Skin epidermis (tissue), 12 donors: ENCODE results near the gene CTSE.

Source experiments
- H3K27ac ChIP-seq, 21 experiments: fragments of 200-600 bp; sonication (generic) in 11 of 21; one replicate each; pipeline ENCODE4 v1.5.0; 2020; ENCODE audit warnings: mild to moderate bottlenecking in 3 of 21, inconsistent platforms in 2 of 21, moderate library complexity in 2 of 21
- H3K4me3 ChIP-seq, 7 experiments: fragments of 200-600 bp; sonication (generic) in 2 of 7; one replicate each; pipeline ENCODE4 v1.5.0; 2020; ENCODE audit warnings: inconsistent platforms in 2 of 7, mild to moderate bottlenecking in 2 of 7, moderate library complexity in 1 of 7

The CTSE gene

GRCh38 chr1:206021626-206022365 lies 1.9 kb downstream of the CTSE start:
- no peak overlapping the region for H3K27ac ChIP-seq

GRCh38 chr1:206021008-206021625 lies 2.6 kb downstream of the CTSE start:
- Histone ChIP-seq H3K4me3 (no peak overlapping the region), H3K27ac (no peak overlapping the region)

More at GRCh38 chr1:206021626-206022365, 1.9 kb downstream of the CTSE start:
- H3K4me3 ChIP-seq = no peak overlapping the region

GRCh38 chr1:206020393-206021007 lies 3.2 kb downstream of the CTSE start:
- no peak overlapping the region for H3K27ac ChIP-seq
- H3K4me3 ChIP-seq = no peak overlapping the region

GRCh38 chr1:206015071-206015470 lies 8.6 kb downstream of the CTSE start:
- Histone ChIP-seq H3K27ac (peak overlapping the region in 2 of 21 experiments; percentile 21 to 37), H3K4me3 (no peak overlapping the region)

GRCh38 chr1:206014601-206015000 lies 9.1 kb downstream of the CTSE start:
- Histone ChIP-seq H3K27ac (peak overlapping the region in 2 of 21 experiments; percentile 21 to 37), H3K4me3 (no peak overlapping the region)

- Histone ChIP-seq H3K27ac (peak overlapping the region in 4 of 21 experiments; percentile 31 to 75 (median 48)), H3K4me3 (no peak overlapping the region)
Measured at GRCh38 chr1:206013026-206013795, 10.5 kb downstream of the CTSE start.

GRCh38 chr1:206012086-206012859 lies 11.4 kb downstream of the CTSE start:
- no peak overlapping the region for H3K4me3 ChIP-seq

GRCh38 chr1:206011057-206011456 lies 12.6 kb downstream of the CTSE start:
- H3K4me3 ChIP-seq = no peak overlapping the region
- peak overlapping the region in 5 of 21 experiments; percentile 8 to 59 (median 26) for H3K27ac ChIP-seq

More at GRCh38 chr1:206012086-206012859, 11.4 kb downstream of the CTSE start:
- H3K27ac ChIP-seq = peak overlapping the region in 5 of 21 experiments; percentile 38 to 75 (median 59)

- Histone ChIP-seq H3K4me3 (no peak overlapping the region), H3K27ac (no peak overlapping the region)
Measured at GRCh38 chr1:206010060-206010459, 13.6 kb downstream of the CTSE start.

GRCh38 chr1:206006946-206007345 lies 16.7 kb downstream of the CTSE start:
- H3K4me3 ChIP-seq = no peak overlapping the region
- H3K27ac ChIP-seq = peak overlapping the region in 1 of 21 experiments; percentile 15

GRCh38 chr1:206005778-206006180 lies 17.9 kb downstream of the CTSE start:
- no peak overlapping the region for H3K4me3 ChIP-seq
- peak overlapping the region in 17 of 21 experiments; percentile 34 to 95 (median 74) for H3K27ac ChIP-seq

GRCh38 chr1:206005234-206005633 lies 18.5 kb downstream of the CTSE start:
- peak overlapping the region in 19 of 21 experiments; percentile 34 to 95 (median 65) for H3K27ac ChIP-seq
- no peak overlapping the region for H3K4me3 ChIP-seq

GRCh38 chr1:206004826-206005225 lies 18.9 kb downstream of the CTSE start:
- H3K4me3 ChIP-seq = no peak overlapping the region
- H3K27ac ChIP-seq = peak overlapping the region in 20 of 21 experiments; percentile 50 to 95 (median 89)

- Histone ChIP-seq H3K4me3 (no peak overlapping the region), H3K27ac (peak overlapping the region in 20 of 21 experiments; percentile 78 to 95 (median 89))
Measured at GRCh38 chr1:206003854-206004800, 19.6 kb downstream of the CTSE start.

- H3K4me3 ChIP-seq = peak within 1 kb of the TSS; percentile 35 to 58 (median 43)
- H3K27ac ChIP-seq = peak within 1 kb of the TSS in 20 of 21 experiments; percentile 78 to 95 (median 89)
Measured at GRCh38 chr1:206002871-206003801, 20.6 kb downstream of the CTSE start, which contains the start of gene RAB7B. Gene RAB7B (minus strand): TSS chr1:206003395. CDS start chr1:205994135, 9,260 bp downstream.

- Histone ChIP-seq H3K27ac (peak overlapping the region in 20 of 21 experiments; percentile 78 to 95 (median 89)), H3K4me3 (peak overlapping the region; percentile 35 to 58 (median 43))
Measured at GRCh38 chr1:206002160-206002559, 21.5 kb downstream of the CTSE start.

GRCh38 chr1:206001476-206001888 lies 22.2 kb downstream of the CTSE start:
- Histone ChIP-seq H3K4me3 (peak overlapping the region; percentile 35 to 58 (median 43)), H3K27ac (peak overlapping the region; percentile 8 to 95 (median 89))
